Measurements from ENCODE around the gene CFLAR.

GRCh38 chr2:201074996-201075395 is 41.0 kb upstream of the CFLAR start:
- TF ChIP-seq POLR2A (IDR thresholded peaks at IDR 0.05), result no peak
- TF ChIP-seq CTCF (IDR thresholded peaks at IDR 0.05), result no peak

All from thyroid gland (tissue), 4 donors.